Astrocyte of the cerebellum (primary cell): ENCODE data around the gene RPL15.

Experiments used
- DNase-seq: peaks from one replicate; pipeline ENCODE4 v3.0.0-alpha.2; 2011; ENCODE audit warnings: low read depth
- H3K4me3 ChIP-seq: 2 replicates; pipeline ENCODE4 v1.5.1; 2011; ENCODE audit warnings: mild to moderate bottlenecking, low read depth, low read length, moderate library complexity
- CTCF ChIP-seq: IDR thresholded peaks from 2 replicates; pipeline ENCODE4 v1.5.1; 2012; ENCODE audit warnings: low read length, low read depth, moderate library complexity, mild to moderate bottlenecking; ENCODE audit errors: missing control alignments
- in situ Hi-C: cut with HindIII; loops from 2 replicates; pipeline ENCODE4 v1.10.0; 2017; ENCODE audit warnings: low sequenced_read_pairs

RPL15 gene

GRCh38 chr3:23889386-23889785, 27.5 kb upstream of the RPL15 start:
- no peak for DNase-seq
- no peak overlapping the region for H3K4me3 ChIP-seq
- TF ChIP-seq CTCF: no peak
- in situ Hi-C loops: no loop called here

- DNase-seq: no peak
- TF ChIP-seq CTCF: no peak
- H3K4me3 ChIP-seq: no peak overlapping the region
- in situ Hi-C loops: no loop called here
Observed at GRCh38 chr3:23889950-23890349, 27.0 kb upstream of the RPL15 start.

- H3K4me3 ChIP-seq: no peak overlapping the region
- TF ChIP-seq CTCF: no peak
- no peak for DNase-seq
- in situ Hi-C loops: no loop called here
Observed at GRCh38 chr3:23894254-23895061, 22.5 kb upstream of the RPL15 start.

GRCh38 chr3:23895181-23895580, 21.8 kb upstream of the RPL15 start:
- DNase-seq: no peak
- no peak overlapping the region for H3K4me3 ChIP-seq
- in situ Hi-C loops: no loop called here
- TF ChIP-seq CTCF: no peak

- in situ Hi-C loops: no loop called here
- no peak for TF ChIP-seq CTCF
- DNase-seq: no peak
Observed at GRCh38 chr3:23900744-23901143, 16.2 kb upstream of the RPL15 start.

GRCh38 chr3:23904545-23904944, 12.4 kb upstream of the RPL15 start:
- in situ Hi-C loops: no loop called here
- DNase-seq: no peak
- TF ChIP-seq CTCF: no peak
- H3K4me3 ChIP-seq: no peak overlapping the region

More at GRCh38 chr3:23900744-23901143, 16.2 kb upstream of the RPL15 start:
- no peak overlapping the region for H3K4me3 ChIP-seq
